Left colon (tissue), 2 donors: ENCODE results near the gene RASSF10. TPM values are rescaled to one million over a fixed set of nuclear protein-coding genes. Genes with fewer than 3 reads are reported as not detected.
A peak's percentile ranks its signal among the peaks of the same experiment; 100 is the strongest.

Experiments used
- ATAC-seq: fragments of 200-7000 bp; cut with Tn5 transposase; one replicate; pipeline ENCODE4 v1.9.1; 2020; ENCODE audit warnings: mild to moderate bottlenecking, moderate library complexity
- DNase-seq, 2 donors: peaks; one replicate each; pipeline ENCODE4 v3.0.0-alpha.2; 2020
- intact Hi-C, 2 donors: fragments of 100-400 bp; cut with DNase I in 1 of 2; cut with micrococcal nuclease in 1 of 2; formaldehyde crosslinking; loops; one replicate each; pipeline versions ENCODE4 v1.11.2 to v1.14.0; 2022; cut with DNase I, micrococcal nuclease
- total RNA-seq, 2 donors: library from RNA; stranded (reverse); fragmentation: NEBNext Ultra II Directional; extraction: Animal tissue kit (Norgen Biotek cat#: 25700); gene quantifications; one replicate each; pipeline ENCODE4 v1.2.1, GENCODE V29; 2021
- donor health status: DM: no; HTN: no; CAD: no.
- donor health status: DM: yes; HTN: yes; CAD: no.

The RASSF10 gene
- total RNA-seq, 2 donors from 2014 or later = 1.0 to 1.5 TPM

- ATAC-seq (peak; percentile 29), DNase-seq (no peak)
- intact Hi-C loops = no loop called here
Observed at GRCh38 chr11:13011466-13012055, 2.4 kb downstream of the RASSF10 start.

GRCh38 chr11:13012056-13012661, 3.0 kb downstream of the RASSF10 start:
- DNase-seq = no peak
- intact Hi-C loops = no loop called here
- no peak for ATAC-seq

- ATAC-seq (no peak), DNase-seq (no peak)
- intact Hi-C loops = no loop called here
Observed at GRCh38 chr11:13013054-13013488, 4.0 kb downstream of the RASSF10 start.

GRCh38 chr11:13015753-13016152, 6.6 kb downstream of the RASSF10 start:
- ATAC-seq (peak; percentile 53), DNase-seq (no peak)
- intact Hi-C loops = no loop called here

GRCh38 chr11:13016415-13016814, 7.3 kb downstream of the RASSF10 start:
- intact Hi-C loops = no loop called here
- peak; percentile 85 for ATAC-seq
- peak; percentile 13 to 33 for DNase-seq

GRCh38 chr11:13019313-13019712, 10.2 kb downstream of the RASSF10 start:
- intact Hi-C loops = no loop called here
- DNase-seq = no peak
- ATAC-seq = no peak

- DNase-seq (no peak), ATAC-seq (no peak)
- intact Hi-C loops = no loop called here
Observed at GRCh38 chr11:13023423-13023822, 14.3 kb downstream of the RASSF10 start.

- intact Hi-C loops = no loop called here
- DNase-seq (no peak), ATAC-seq (no peak)
Observed at GRCh38 chr11:13026722-13027121, 17.6 kb downstream of the RASSF10 start.

GRCh38 chr11:13028322-13028721, 19.2 kb downstream of the RASSF10 start:
- ATAC-seq (no peak), DNase-seq (no peak)
- intact Hi-C loops = no loop called here

- intact Hi-C loops = no loop called here
- no peak for ATAC-seq
- no peak for DNase-seq
Observed at GRCh38 chr11:13029872-13030271, 20.8 kb downstream of the RASSF10 start.

GRCh38 chr11:13030857-13031256, 21.7 kb downstream of the RASSF10 start:
- ATAC-seq = peak; percentile 90
- DNase-seq = peak in 1 of 2 donors; percentile 63
- intact Hi-C loops = no loop called here

GRCh38 chr11:13031349-13031748, 22.2 kb downstream of the RASSF10 start:
- DNase-seq = no peak
- intact Hi-C loops = no loop called here
- no peak for ATAC-seq

- intact Hi-C loops = no loop called here
- no peak for ATAC-seq
Observed at GRCh38 chr11:13033760-13034533, 24.8 kb downstream of the RASSF10 start.

GRCh38 chr11:13035711-13036110, 26.6 kb downstream of the RASSF10 start:
- intact Hi-C loops = no loop called here
- ATAC-seq (no peak), DNase-seq (no peak)

More at GRCh38 chr11:13033760-13034533, 24.8 kb downstream of the RASSF10 start:
- DNase-seq = no peak

GRCh38 chr11:13036235-13036634, 27.1 kb downstream of the RASSF10 start:
- no peak for ATAC-seq
- DNase-seq = no peak
- intact Hi-C loops = no loop called here

- DNase-seq = no peak
- intact Hi-C loops = no loop called here
- no peak for ATAC-seq
Observed at GRCh38 chr11:13038366-13038765, 29.2 kb downstream of the RASSF10 start.

- DNase-seq = no peak
- ATAC-seq = no peak
- intact Hi-C loops = no loop called here
Observed at GRCh38 chr11:13039126-13039525, 30.0 kb downstream of the RASSF10 start.

- ATAC-seq (peak; percentile 62), DNase-seq (no peak)
- intact Hi-C loops = no loop called here
Observed at GRCh38 chr11:13040969-13041561, 31.9 kb downstream of the RASSF10 start.

GRCh38 chr11:13042873-13043342, 33.8 kb downstream of the RASSF10 start:
- ATAC-seq = peak; percentile 35
- DNase-seq = no peak
- intact Hi-C loops = no loop called here
